Neural cell (in vitro differentiated cells): ENCODE data around the gene JAZF1. TPM values are rescaled to one million over a fixed set of nuclear protein-coding genes. Genes with fewer than 3 reads are reported as not detected.

Experiments used
- H2AFZ ChIP-seq: fragments of 200-600, 300-800 bp; sonication (generic), shearing (Covaris generic); 2 replicates; pipeline ENCODE4 v1.6.0; 2014; ENCODE audit warnings: low read depth, mild to moderate bottlenecking, antibody characterized with exemption, low read length, moderate library complexity
- H3F3A ChIP-seq: fragments of 200-600 bp; shearing (Covaris generic); 2 replicates; pipeline ENCODE4 v1.6.1; 2016; ENCODE audit warnings: mild to moderate bottlenecking, moderate library complexity, mixed read lengths, antibody characterized with exemption, low read length; ENCODE audit not compliant: insufficient read depth, poor library complexity, severe bottlenecking
- H3K27ac ChIP-seq: fragments of 200-600, 300-800 bp; sonication (generic), shearing (Covaris generic); 2 replicates; pipeline ENCODE4 v1.5.1; 2014; ENCODE audit warnings: mild to moderate bottlenecking, low read length, moderate library complexity
- H3K27me3 ChIP-seq: fragments of 300-800, 200-600 bp; sonication (generic), shearing (Covaris generic); 2 replicates; pipeline ENCODE4 v1.6.0; 2014; ENCODE audit warnings: mild to moderate bottlenecking, low read depth, low read length, moderate library complexity; ENCODE audit not compliant: insufficient read depth
- H3K36me3 ChIP-seq: fragments of 300-800, 200-600 bp; sonication (generic), shearing (Covaris generic); 2 replicates; pipeline ENCODE4 v1.5.1; 2014; ENCODE audit warnings: mild to moderate bottlenecking, antibody characterized with exemption, low read length, moderate library complexity; ENCODE audit not compliant: insufficient read depth
- H3K4me2 ChIP-seq: fragments of 300-800, 200-600 bp; sonication (generic), shearing (Covaris generic); 2 replicates; pipeline ENCODE4 v1.6.0; 2014; ENCODE audit warnings: mild to moderate bottlenecking, low read length
- H3K4me3 ChIP-seq: fragments of 300-800, 200-600 bp; sonication (generic), shearing (Covaris generic); 2 replicates; pipeline ENCODE4 v1.5.1; 2014; ENCODE audit warnings: mild to moderate bottlenecking, low read length, moderate library complexity
- H3K79me2 ChIP-seq: fragments of 200-600 bp; shearing (Covaris generic); replicated peaks from 2 replicates; pipeline ENCODE4 v1.6.0; 2014; ENCODE audit warnings: mild to moderate bottlenecking, low read length, moderate library complexity; ENCODE audit not compliant: insufficient read depth
- H3K9ac ChIP-seq: fragments of 300-800, 200-600 bp; sonication (generic), shearing (Covaris generic); 2 replicates; pipeline ENCODE4 v1.6.1; 2016; ENCODE audit warnings: mild to moderate bottlenecking, low read length, mixed read lengths
- H3K9me2 ChIP-seq: fragments of 200-600 bp; shearing (Covaris generic); 2 replicates; pipeline ENCODE4 v1.6.1; 2016; ENCODE audit warnings: mild to moderate bottlenecking, low read length, mixed read lengths; ENCODE audit not compliant: insufficient read depth
- H3K9me3 ChIP-seq: fragments of 200-600, 300-800 bp; sonication (generic), shearing (Covaris generic); 2 replicates; pipeline ENCODE4 v1.6.1; 2016; ENCODE audit warnings: mild to moderate bottlenecking, mixed run types, low read length, moderate library complexity, mixed read lengths
- H4K20me1 ChIP-seq: fragments of 200-600 bp; shearing (Covaris generic); 2 replicates; pipeline ENCODE4 v1.6.1; 2016; ENCODE audit warnings: mild to moderate bottlenecking, mixed run types; ENCODE audit not compliant: insufficient read depth
- EP300 ChIP-seq: fragments of 450-650 bp; conservative IDR thresholded peaks from 2 replicates; pipeline ENCODE4 v1.6.1; 2014; ENCODE audit warnings: antibody characterized with exemption, mild to moderate bottlenecking, moderate library complexity; ENCODE audit not compliant: poor library complexity, severe bottlenecking
- EZH2 ChIP-seq: fragments of 200-600, 300-800 bp; shearing (Covaris generic), sonication (generic); IDR thresholded peaks from 2 replicates; pipeline ENCODE4 v1.6.1; 2014; ENCODE audit warnings: antibody characterized with exemption, low read length, borderline replicate concordance, mild to moderate bottlenecking; ENCODE audit not compliant: insufficient read depth, poor library complexity, severe bottlenecking
- MXI1 ChIP-seq: fragments of 450-650 bp; conservative IDR thresholded peaks from 2 replicates; pipeline ENCODE4 v1.6.1; 2014; ENCODE audit warnings: antibody characterized with exemption, mild to moderate bottlenecking; ENCODE audit not compliant: poor library complexity, severe bottlenecking
- POLR2AphosphoS5 ChIP-seq: IDR thresholded peaks from 2 replicates; pipeline ENCODE4 v1.6.1; 2012
- RAD21 ChIP-seq: fragments of 450-650 bp; conservative IDR thresholded peaks from 2 replicates; pipeline ENCODE4 v1.6.1; 2014; ENCODE audit warnings: antibody characterized with exemption, mild to moderate bottlenecking, moderate library complexity
- REST ChIP-seq: IDR thresholded peaks from 2 replicates; pipeline ENCODE4 v1.6.1; 2012; ENCODE audit warnings: borderline replicate concordance
- SMC3 ChIP-seq: fragments of 450-650 bp; conservative IDR thresholded peaks from 2 replicates; pipeline ENCODE4 v1.6.1; 2014; ENCODE audit warnings: antibody characterized with exemption, mild to moderate bottlenecking, moderate library complexity; ENCODE audit not compliant: poor library complexity
- TAF1 ChIP-seq: IDR thresholded peaks from 2 replicates; pipeline ENCODE4 v1.6.1; 2012; ENCODE audit warnings: low read depth
- polyA plus RNA-seq: library from polyadenylated mRNA; depleted of rRNA; stranded (reverse); fragments of >200 nt; gene quantifications from 2 replicates; pipeline ENCODE4 v1.2.3, GENCODE V29; 2014
- TF ChIP-seq, protein P1 (sequence below): fragments of 450-650 bp; IDR thresholded peaks from 2 replicates; pipeline ENCODE4 v1.5.1; 2014; ENCODE audit warnings: antibody characterized with exemption, mild to moderate bottlenecking, moderate library complexity; ENCODE audit not compliant: poor library complexity, severe bottlenecking

JAZF1 gene
- polyA plus RNA-seq, 1 donor from 2014 or later = 29.5 TPM

DNA sequence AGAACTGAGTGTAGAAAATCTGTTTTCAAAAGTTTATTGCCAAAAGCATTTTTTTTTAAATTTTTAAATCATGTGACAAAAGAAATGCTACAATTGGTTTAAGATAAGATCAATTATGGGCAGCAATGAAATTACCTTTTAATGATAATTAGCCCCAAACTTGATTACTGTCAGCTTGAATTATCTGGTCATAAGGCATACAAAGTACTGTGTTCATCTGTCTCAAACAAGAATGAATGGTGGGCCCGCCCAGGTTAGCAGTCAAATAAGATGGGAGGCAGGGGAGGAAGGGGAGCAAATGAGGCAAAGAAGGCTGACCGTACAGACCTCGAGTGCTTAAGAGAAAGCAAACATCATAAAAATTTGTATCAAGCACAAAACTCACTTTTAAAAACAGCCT lies 68.1 kb downstream of the JAZF1 start:
- Histone ChIP-seq H3K9me2 (no peaks in the 10 kb centered on the region), H3K9me3 (no peaks in the 10 kb centered on the region), H3K79me2 (no peaks in the 10 kb centered on the region), H2AFZ (no peak overlapping the region), H3K36me3 (no peaks in the 10 kb centered on the region), H3K27me3 (no peaks in the 10 kb centered on the region), H3K4me2 (no peak overlapping the region), H3F3A (no peaks in the 10 kb centered on the region), H3K9ac (no peak overlapping the region), H3K27ac (no peak overlapping the region), H4K20me1 (no peaks in the 10 kb centered on the region), H3K4me3 (no peak overlapping the region)
- TF ChIP-seq RAD21 = no peak
- TF ChIP-seq, protein P1, sequence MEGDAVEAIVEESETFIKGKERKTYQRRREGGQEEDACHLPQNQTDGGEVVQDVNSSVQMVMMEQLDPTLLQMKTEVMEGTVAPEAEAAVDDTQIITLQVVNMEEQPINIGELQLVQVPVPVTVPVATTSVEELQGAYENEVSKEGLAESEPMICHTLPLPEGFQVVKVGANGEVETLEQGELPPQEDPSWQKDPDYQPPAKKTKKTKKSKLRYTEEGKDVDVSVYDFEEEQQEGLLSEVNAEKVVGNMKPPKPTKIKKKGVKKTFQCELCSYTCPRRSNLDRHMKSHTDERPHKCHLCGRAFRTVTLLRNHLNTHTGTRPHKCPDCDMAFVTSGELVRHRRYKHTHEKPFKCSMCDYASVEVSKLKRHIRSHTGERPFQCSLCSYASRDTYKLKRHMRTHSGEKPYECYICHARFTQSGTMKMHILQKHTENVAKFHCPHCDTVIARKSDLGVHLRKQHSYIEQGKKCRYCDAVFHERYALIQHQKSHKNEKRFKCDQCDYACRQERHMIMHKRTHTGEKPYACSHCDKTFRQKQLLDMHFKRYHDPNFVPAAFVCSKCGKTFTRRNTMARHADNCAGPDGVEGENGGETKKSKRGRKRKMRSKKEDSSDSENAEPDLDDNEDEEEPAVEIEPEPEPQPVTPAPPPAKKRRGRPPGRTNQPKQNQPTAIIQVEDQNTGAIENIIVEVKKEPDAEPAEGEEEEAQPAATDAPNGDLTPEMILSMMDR = no peak
- TF ChIP-seq REST = no peak
- no peak for TF ChIP-seq MXI1
- TF ChIP-seq TAF1 = no peak
- no peak for TF ChIP-seq POLR2AphosphoS5
- no peak for TF ChIP-seq EZH2
- TF ChIP-seq SMC3 = no peak
- no peak for TF ChIP-seq EP300

DNA sequence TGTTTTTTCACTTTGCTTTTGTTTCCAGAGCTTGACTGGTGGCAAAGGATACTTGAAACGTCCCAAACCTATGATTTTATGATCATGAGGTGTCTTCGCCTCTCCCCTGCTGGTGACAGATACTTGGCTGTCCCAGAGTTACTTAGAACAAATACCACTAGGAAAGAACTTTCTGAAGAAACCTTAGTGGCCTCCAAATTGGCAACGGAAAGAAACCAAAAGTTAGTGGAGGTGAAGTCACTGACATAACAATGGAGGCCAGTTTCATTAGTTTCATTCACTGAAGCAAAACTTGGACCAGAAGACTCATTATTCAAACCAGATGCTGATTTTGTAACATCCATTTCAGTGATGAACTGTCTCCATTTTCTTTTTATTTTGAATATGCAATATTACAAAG lies 68.6 kb downstream of the JAZF1 start:
- no peak overlapping the region for H3K4me3 ChIP-seq
- H3K9me3 ChIP-seq = no peaks in the 10 kb centered on the region
- H3K27ac ChIP-seq = no peak overlapping the region
- H3K27me3 ChIP-seq = no peaks in the 10 kb centered on the region
- no peak overlapping the region for H3K4me2 ChIP-seq
- H3K79me2 ChIP-seq = no peaks in the 10 kb centered on the region
- no peaks in the 10 kb centered on the region for H3F3A ChIP-seq
- H3K9me2 ChIP-seq = no peaks in the 10 kb centered on the region
- no peak overlapping the region for H3K9ac ChIP-seq
- H4K20me1 ChIP-seq = no peaks in the 10 kb centered on the region
- H2AFZ ChIP-seq = no peak overlapping the region
- no peak for TF ChIP-seq MXI1
- TF ChIP-seq SMC3 = no peak
- TF ChIP-seq EP300 = no peak
- no peak for TF ChIP-seq TAF1
- TF ChIP-seq REST = no peak
- TF ChIP-seq, protein P1 = no peak
- TF ChIP-seq EZH2 = no peak
- TF ChIP-seq RAD21 = no peak
- TF ChIP-seq POLR2AphosphoS5 = no peak
- H3K36me3 ChIP-seq = no peaks in the 10 kb centered on the region
